GM19452 (cell line): Measurements from ENCODE around the gene PAK1.
"Not testable (repeated sequence)": the region's sequence is repeated elsewhere in the genome, so short reads cannot be mapped to it uniquely, and the experiment has no call there.

ENCODE experiments used
- ATAC-seq: cut with Tn5 transposase; IDR thresholded peaks from one replicate; pipeline ENCODE4 v1.9.1; 2021; ENCODE audit not compliant: unreplicated experiment

Gene PAK1

DNA sequence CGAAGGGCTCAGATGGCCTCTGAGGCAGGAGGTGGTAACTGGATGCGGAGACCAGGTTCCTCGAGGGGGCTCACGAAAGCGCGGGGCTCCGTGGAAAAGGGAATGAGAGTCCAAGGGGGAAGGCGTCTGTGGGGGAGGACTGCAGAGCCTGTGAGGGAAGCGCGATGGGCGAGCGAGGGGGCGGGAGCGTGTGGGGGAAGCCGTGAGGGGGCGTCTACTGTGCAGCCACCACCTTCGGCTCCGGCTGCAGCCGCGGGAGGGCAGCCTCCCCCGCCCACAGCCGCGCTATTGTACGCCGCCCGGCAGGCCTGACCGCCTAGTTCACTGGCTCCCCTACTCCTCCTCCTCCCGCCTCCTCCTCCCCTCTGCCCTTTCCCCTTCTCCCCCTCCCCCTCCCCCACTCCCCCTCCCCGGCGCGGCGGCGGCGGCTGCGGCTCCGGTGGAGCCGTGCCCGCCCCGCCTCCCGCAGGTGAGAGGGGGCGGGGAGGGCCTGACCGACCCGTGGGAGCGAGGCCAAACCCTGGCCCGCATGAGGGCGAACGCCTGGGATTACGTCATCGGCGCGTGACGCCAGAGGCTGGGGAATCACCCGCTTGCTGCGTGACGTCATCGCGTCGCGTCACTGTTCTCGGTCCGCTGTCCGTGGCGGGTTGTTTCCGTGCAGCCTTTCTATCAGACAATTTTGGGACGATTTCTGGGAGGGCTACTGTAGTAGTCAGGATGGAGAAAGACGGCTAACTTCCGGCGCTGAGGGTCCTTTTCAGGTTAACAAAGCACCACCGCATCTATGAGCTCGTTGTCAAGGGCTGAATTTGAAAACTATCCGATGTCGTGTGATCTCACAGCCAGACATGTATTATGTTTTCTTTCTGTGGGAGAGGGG is at the start of gene PAK1:
Gene PAK1, minus strand, starts transcription at position 294 of the 883 bp plus-strand sequence. CDS start 81,574 bp downstream, outside the sequence.
- ATAC-seq, result peak; percentile 60

DNA sequence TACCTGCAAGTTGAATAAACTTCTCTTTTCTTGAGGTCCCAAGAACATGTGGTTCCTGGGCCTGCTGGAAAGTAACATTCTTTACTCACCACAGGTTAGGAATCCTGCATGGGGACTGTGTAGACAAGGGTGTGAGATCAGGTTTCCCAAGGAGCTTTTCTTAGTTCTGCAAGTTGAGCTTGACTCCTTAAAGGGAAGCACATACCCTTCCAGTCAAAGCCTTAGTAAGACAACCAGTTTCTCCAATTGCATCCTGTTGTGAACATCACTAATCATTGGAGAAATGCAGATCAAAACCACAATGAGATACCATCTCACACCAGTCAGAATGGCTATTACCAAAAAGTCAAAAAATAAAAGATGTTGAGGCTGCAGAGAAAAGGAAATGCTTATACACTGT is 48.3 kb upstream of the PAK1 start:
- ATAC-seq, result no peak

DNA sequence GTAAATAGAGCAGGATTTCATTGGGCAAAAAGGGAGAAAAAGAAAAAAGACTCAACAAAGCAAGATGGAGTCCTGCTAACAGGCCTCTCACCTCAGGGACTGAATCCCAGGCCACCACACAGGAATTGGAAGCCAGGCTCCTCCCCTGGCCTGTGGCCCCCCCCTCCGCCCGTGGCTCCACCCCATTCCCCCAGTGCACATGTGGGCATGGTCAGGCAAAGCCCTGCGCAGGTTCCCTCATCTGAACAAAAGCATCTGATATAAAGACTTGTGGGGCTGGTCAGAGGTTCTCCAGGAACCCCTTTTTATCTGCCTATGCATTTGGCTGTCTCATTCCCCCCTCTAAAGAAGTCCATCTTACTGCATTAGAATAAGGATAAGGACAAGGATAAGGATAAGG is 46.0 kb upstream of the PAK1 start:
- no peak for ATAC-seq

DNA sequence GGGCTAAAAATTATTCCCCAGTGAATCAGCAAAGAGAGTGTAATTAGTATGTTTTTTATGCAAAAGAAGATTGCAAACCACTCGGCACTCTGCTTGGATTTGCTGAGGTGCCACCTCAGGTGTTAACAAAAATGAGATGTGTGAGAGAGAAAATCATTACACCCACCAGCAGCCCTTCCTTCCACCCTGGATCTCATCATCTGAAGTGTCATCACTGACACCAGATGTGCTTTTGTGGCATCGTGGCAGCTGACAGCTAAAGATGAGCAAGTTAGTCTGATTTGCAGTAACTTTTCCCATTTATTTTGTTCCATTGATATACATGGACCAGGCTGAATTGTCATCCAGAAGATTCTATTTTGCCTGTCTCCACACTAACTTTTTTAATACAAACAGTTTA is 44.6 kb upstream of the PAK1 start:
- ATAC-seq, result no peak

DNA sequence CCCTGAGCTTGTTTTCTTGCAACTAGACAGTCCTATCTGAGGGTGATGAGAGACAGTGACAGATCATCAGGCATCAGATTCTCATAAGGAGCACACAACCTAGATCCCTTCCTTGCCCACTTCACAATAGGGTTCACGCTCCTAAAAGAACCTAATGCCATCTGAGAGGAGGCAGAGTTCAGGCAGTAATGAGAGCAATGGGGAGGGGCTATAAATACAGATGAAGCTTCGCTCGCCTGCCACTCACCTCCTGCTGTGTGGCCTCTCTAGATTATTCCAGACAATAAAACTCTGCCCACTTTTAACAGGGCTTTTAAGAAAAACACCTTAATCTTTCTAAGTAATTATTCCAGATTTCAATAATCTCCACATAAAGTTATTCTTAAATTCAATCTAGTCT is 43.9 kb upstream of the PAK1 start:
- no peak for ATAC-seq

DNA sequence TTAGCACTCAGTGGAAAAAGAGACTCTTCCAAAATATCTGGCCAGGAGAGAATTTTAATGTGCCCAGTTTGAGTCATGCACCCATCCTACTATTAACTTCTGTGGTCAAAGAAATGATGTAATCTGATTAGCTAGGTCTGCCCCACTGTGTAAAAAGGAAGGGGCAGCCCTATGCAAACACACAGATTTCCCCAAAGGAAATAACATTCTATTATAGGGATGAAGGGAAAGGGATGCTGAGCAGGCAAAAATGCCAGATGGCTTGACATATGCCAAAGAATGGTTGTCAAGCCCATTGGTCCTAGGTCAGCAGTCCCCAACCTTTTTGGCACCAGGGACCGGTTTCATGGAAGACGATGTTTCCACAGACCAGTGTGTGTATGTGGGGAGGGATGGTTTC is 43.3 kb upstream of the PAK1 start:
- no peak for ATAC-seq

DNA sequence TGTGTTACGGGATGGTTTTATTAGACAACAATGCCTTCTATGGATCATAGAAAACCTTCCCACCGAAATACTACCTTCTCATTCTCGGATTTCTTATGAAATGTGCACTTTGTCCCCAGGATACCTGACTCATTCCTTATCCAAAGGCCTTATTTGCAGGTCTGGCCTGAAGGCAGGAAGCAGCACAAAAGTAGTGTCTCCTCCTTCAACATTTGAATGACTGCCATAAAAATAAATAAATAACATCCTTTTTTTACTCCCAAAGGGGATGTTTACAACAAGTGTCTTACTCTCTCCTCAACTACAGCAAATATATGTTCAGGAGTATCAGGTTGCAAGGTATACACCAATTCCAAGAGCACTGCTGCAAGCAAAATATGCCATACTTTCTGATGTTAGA is 41.6 kb upstream of the PAK1 start:
- no peak for ATAC-seq

DNA sequence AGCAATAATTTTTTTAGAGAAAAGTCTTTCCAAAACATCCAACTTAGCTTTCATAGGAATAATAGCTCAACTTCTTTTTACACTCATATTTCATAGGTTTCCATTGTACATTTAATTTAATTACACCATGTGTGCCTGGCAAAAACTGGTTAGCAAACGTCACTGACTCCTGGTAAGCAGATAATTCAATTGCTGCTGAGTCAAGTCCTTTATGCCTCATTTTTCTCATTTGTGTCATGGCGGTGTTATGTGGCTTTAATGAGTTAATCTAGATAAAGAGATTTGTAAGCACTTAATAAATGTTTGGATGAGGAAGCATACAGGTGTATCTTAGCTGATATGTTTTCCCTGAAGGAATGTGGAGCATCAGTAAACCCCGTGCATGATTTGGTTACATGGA is 41.2 kb upstream of the PAK1 start:
- ATAC-seq, result no peak

DNA sequence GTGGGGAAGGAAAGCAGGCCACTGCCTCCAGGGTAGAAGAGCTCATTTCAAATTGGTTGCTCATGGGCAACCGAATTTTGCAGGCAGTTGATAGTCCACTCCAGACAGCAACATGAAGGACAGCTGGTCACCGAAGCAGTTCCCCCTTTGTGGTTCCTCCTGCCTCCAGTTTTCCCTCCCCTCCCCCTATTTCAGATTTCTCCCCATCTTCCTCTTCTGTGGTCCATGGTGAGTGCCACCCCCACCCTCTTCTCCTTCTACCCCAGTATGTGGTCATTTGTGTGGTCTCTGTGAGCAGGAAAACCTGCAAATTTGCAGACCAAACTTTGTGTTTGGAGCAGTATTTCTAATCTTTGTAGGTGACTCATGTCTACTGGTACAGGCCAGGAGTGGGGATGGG is 38.2 kb upstream of the PAK1 start:
- ATAC-seq, result no peak

DNA sequence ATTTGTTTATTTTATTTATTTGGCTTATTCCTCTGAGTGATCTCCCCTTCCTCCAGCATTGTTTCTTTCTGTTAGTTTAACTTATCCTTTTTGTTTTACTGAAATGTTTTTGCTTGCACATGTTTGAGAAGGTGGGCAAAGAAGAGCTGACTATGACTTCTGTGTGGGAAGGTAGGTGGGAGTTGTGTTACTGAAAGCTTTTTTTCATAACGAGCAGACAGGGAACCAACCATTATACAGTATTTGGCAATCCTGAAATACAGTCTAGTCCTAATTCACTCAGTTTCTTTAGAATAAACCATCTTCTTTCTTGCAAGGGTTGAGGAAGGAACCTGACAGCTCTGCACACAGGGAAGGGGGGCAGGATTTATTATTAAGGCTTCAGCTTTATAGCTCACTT is 37.0 kb upstream of the PAK1 start:
- ATAC-seq, result no peak

DNA sequence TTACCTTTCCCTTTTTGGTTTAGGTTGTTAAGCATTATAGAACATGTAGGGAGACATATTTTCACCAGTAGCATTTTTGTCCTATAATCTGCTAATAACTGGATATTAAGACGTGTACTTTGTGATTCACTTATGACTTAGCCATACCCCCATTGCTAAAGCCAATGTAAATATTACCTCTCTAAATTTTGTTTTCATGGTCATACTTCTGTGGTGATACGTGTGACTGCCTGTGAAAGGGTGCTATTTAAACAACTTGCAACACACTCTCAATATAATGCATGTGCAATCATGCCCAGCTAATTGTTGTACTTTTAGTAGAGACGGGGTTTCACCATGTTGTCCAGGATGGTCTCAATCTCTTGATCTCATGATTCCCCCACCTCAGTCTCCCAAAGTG is 36.2 kb upstream of the PAK1 start:
- ATAC-seq, result no peak

DNA sequence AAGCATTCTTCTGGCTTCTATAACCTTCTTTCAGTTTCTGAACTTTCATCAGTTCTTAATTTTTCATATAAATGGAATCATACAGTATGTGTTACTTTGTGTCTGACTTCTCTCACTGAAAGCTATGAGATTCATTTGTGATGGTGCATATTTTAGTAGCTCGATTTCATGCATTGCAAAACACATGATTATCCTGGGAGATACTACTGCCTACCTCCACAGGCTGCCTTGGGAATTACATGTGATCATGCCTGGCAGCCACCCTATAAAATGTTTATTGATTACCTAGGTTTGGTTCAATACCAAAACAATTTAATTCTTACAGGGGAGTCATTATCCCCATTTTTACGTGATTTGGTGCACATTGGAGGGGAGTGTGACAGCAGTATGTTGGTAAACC is 34.1 kb upstream of the PAK1 start:
- no peak for ATAC-seq

DNA sequence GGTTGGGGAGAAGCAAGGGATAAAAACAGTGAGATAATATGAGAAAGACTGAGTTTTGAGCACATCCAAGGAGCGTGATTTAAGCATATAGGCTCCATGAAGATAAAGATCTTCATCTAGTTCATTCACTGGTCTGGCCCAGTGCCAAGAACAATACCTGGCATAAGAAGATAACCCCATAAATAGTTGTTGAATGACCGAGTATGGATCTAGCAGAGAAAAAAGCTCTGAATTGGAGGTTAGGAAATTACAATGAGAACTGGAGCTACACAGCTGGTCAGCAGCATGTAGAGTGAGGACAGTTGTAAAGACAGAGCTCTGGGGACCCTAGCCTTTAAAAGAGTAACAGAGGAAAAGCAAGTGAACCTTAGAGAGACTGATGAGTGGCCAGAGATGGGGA is 33.0 kb upstream of the PAK1 start:
- ATAC-seq, result no peak

DNA sequence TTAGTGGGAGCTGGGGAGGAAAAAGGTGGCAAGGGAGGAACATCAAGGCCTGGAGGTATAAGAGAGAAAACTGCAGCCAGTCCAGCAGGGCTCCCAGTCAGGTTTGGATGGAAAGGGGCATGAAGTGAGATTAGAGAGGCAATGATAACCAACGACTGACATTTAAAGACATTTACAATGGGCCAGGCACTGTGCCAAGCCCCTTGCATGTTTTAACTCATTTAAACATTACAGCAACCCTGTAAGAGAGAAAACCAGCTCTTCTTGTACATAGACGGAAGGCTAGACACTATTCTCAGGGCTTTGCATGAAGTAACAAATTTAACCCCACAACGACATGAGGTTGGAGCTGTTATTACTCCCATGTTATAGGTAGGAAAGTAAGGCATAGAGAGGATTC is 32.1 kb upstream of the PAK1 start:
- no peak for ATAC-seq

DNA sequence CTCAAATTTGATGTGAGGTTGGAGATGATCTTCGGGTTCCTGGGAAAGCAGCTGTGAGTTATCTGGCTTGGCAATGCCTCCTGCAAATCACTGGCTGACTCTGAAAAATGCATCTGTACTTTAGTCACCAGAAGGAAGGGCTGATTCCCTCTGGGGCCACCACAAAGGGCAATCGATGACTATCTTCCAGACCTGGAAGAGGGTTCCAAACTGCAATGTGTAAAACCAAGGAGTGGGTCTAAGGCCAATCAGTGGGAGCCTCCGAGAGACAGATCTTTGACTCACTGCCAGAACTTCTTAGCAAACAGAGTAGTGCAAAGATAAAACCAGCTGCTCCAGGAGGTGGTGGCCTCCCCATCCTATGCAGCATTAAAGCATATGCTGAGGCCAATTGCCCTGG is 29.1 kb upstream of the PAK1 start:
- no peak for ATAC-seq

DNA sequence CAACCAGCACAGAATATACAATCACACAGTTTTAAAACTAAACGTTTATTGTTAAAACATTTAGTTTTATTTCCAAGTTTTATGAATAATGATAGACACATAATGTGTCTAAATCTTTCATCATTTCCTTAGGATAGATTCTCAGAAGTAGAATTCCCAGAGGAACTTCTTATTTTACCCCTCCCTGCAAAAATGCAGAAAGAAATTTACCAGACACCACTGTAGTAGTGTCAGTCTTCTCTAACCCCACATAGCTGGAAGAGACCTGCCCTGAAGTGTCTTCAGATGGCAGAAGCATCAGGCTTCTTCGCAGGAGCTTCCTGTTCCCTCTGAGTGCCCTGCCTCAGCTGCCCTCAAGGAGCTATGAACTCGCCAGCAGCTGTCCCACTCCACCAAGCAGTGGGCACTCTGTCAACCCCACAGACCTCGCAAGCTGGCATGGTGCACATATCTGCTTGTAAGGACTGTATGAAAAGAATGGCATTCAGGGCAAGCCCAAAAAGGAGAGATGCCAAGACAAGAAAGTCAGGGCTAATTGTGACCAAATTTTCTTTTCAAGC is 28.5 kb upstream of the PAK1 start:
- ATAC-seq, result no peak

DNA sequence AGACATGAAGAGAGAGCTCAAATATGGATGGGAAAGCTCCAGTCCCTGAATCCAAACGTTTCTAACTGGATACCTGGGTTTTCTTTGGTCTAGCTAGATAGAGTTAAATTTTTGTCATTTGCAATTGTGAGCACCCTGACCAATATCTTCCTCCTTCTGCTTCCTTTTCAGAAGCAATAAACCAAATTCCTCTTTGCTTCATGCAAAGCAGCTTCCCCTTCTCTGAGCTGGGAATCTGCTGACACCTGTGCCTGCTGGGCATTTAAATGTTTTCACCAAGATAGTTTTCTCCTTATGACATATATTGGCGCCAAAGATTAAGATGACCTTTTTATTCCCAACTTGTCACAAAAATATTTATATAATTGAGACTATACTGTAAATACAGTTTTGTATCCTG is 27.9 kb upstream of the PAK1 start:
- no peak for ATAC-seq

DNA sequence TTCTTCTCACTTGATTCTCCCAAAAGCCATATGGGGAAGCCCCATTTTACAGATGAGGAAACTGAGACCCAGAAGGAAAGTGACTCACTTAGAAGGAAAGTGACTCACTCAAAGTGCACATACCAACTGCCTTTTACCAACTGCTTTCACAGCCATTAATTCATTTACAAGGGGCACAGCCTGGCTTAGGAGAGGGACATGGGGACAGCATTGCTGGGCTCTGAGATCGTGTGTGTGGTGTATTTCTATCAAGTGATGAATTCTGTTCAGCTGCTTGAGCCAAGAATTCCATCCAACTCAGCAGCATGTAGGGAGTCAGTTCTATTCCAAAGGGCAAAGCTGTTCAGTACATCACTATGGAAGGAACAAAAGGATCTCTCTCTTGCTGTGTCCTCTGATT is 23.5 kb upstream of the PAK1 start:
- ATAC-seq, result no peak

DNA sequence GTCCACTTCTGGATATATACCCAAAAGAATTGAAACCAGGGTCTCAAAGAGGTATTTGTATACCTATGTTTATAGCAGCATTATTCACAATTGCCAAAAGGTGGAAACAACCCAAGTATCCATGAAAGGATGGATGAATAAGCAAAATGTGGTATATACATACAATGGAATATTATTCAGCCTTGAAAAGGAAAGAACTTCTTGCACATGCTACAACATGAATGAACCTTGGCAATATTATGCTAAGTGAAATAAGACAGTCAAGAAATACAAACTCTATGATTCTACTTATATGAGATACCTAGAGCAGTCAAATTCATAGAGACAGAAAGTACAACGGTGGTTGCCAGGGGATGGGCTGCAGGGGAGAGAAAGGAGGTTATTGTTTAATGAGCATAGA is 21.6 kb upstream of the PAK1 start:
- no peak for ATAC-seq

DNA sequence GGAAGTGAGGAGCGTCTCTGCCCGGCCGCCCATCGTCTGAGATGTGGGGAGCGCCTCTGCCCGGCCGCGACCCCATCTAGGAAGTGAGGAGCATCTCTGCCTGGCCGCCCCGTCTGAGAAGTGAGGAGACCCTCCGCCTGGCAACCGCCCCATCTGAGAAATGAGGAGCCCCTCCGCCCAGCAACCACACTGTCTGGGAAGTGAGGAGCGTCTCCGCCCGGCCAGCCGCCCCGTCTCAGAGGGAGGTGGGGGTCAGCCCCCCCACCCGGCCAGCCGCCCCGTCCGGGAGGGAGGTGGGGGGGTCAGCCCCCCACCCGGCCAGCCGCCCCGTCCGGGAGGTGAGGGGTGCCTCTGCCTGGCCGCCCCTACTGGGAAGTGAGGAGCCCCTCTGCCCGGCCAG is 16.1 kb upstream of the PAK1 start:
- ATAC-seq, result not testable (repeated sequence)

DNA sequence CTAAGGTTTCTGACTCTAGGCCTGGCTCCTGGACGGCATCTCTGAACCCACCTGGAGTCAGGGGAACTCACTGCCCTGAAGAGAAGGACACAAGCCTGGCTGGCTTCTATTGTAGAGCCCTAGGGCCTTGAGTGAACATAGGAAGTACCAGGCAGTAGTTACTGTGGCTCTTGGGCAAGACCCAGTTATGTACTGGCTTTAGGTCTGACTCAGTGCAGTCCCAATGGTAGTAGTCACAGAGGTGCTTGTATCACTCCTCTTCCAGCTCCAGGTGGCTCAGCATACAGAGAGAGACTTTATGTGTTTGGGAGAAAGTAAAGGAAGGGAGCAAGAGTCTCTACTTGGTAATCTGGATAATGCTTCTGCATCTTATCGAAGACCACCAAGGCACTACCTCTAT is 13.9 kb upstream of the PAK1 start:
- ATAC-seq, result no peak

DNA sequence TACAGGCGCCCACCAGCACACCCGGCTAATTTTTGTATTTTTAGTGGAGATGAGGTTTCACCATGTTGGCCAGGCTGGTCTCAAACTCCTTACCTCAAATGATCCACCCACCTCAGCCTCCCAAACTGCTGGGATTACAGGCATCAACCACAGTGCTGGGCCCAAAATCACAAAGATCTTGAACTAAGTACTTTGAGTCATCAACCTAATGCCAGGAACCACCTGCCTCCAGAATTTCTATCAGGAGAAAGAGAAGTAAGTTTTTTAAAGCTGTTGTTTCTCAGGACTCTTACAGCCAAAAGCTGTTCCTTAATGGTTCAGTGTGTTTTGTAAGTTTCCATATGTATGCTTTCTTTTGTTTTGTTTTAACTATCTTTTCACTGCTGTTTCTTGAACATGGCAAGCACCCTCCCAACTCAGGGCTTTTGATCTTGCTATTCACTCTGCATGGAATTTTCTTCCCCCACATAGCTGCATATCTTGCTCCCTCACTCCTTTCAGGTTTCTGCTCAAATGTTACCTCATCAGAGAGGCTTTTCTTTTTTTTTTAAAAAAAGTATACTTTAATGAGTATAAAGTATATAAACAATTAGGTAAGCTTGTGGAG is 6.0 kb upstream of the PAK1 start:
- no peak for ATAC-seq
